GM18526 (cell line): ENCODE results near the gene KIF26B.

Source experiments
- POLR2A ChIP-seq: IDR thresholded peaks from 3 replicates; pipeline ENCODE4 v1.6.1; 2011; ENCODE audit not compliant: insufficient read length; ENCODE audit errors: extremely low read depth

The KIF26B gene

DNA sequence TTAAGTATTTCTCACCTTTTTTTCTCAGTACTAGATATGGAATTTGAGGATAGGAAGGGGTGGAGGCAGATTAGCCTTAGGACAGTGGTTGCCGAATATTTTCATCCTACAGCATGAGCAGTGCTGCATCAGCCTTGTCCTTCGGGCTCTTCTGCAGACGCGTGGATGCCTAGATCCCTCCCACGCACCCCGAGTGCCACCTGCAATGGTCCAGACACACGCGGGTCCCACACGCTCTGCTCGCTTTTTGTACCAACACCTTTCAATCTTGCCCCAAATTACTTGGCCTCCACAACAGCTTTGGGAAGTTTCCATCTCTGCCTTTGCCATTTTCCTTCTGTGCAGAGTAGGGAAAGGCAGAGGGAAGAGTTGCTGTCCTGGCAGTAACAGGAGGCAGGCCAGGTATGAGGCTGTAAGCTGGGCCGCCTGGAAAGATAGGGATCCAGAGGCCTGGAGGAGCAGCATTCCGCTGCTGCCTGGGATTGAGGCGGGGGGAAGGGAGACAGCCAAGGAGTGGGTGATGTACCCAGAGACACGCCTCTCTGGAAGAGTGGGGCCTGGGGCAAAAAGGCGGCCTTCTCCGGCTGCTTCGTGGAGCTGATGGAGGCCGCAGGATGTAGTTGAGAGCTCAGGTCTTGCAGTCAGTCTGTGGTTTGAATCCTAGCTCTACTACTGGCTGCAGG, 467.7 kb downstream of the KIF26B start:
- TF ChIP-seq POLR2A, result no peak

- no peak for TF ChIP-seq POLR2A
Measured at GRCh38 chr1:245641384-245641783, 486.6 kb downstream of the KIF26B start.

DNA sequence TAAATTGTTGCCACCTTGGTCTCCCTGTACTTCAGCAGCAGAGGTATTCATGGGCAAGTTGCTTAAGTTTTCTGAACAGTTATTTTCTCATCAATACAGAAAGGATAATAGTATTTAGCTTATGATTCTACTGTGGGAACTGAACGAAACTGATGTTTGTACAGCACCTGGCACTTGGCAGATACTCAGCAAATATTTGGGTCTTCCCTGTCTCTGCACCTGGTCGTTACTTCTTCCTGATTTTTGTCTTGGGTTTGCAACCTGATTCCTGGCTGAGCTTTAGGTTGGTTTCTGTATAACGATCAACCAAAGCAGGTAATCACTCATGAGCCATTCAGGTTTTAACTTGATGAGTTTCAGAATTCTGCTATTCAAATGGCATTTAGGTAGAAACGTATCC, 490.6 kb downstream of the KIF26B start:
- no peak for TF ChIP-seq POLR2A

GRCh38 chr1:245645894-245646293, 491.1 kb downstream of the KIF26B start:
- TF ChIP-seq POLR2A, result no peak

GRCh38 chr1:245648749-245649522, 494.2 kb downstream of the KIF26B start:
- no peak for TF ChIP-seq POLR2A

- TF ChIP-seq POLR2A, result no peak
Measured at GRCh38 chr1:245649666-245650065, 494.9 kb downstream of the KIF26B start.

DNA sequence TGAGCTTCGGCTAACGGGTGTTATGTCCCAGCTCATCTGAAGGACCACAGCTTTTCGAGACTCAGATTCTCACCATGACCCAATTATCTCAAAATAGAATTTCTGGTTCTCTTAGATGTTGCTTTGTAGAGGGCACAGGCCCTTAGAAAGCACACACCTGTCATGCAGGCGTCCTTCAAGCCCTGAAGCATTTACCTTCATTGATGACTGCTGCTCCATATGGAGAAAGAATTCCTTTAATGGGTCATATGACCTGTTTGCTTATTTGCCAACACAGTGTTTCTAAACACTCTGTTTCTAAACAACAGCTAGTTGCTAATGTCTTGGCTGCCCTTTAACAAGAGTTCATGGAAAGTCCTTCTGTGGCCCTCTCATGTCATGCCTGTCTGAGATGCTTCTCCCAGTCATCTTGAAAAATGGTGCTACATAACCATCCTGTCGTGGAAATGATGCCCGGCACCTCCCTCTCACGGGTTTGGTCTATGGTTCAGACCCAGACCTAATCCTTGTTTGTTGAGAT, 495.7 kb downstream of the KIF26B start:
- TF ChIP-seq POLR2A, result no peak

DNA sequence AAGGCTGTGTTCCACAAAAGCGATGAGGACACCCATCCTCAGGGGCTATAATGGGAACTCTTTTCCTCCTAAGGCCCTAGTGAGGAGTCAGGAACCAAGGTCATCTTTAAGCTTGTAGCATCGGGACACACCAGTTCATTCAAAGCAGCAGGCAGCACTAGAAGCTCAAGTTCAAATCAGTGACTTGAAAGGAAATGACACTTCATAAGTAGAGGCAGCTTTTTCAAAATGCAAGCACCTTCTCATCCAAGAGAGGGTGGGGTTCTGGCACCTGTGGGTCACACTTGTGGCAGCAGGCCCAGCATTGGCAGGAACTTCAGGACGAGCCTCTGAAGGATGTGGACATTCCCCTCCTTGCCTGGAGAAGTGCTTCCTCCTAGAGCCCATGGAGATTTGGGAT, 496.3 kb downstream of the KIF26B start:
- TF ChIP-seq POLR2A, result no peak

DNA sequence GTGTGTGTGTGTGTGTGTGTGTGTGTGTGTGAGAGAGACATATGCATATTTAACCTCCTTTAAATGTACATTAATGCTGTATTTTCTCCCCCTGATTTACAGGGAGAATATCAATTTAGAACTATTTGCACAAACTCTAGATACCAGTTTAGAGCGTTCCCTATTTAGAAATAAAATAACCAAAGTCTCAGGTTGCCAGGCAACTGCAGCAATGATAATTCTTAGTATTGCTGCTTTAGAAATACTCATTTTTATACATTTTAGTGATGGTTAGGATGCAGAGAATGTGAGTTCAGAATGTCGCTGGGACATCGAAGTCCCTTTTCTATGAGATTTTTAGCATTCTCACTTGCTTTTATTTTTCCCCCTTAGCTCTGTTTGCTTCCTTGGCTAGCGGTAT, 497.3 kb downstream of the KIF26B start:
- no peak for TF ChIP-seq POLR2A

- TF ChIP-seq POLR2A, result no peak
Measured at GRCh38 chr1:245652660-245653427, 498.1 kb downstream of the KIF26B start.

DNA sequence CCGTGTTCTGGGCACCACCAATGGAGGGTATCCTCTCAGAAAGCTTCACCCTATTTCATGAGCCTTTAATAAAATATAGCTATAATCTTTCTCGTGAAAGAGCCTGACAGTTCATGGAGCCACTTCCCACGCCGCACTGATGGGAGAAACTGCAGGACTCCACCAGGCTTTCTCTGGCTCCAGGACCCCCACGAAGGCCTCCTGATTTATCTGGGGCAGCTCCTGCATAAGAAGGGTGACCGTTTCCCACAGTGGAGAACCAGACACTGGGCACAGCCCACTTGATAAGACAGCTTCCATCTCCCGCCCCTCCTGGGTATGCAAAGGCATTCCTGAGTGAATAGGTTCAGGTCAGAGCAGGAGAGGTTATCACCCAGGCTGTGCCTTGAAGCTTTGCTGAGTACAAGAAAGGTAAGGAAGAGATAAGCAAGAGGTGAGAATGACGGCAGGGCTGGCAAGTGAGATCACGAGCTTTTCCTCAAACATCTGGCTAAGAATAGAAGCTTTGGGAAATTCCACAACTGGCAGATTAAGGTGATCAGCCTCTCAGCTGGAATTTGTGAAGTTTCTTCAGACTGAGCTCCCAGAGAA, 499.8 kb downstream of the KIF26B start:
- TF ChIP-seq POLR2A, result no peak

DNA sequence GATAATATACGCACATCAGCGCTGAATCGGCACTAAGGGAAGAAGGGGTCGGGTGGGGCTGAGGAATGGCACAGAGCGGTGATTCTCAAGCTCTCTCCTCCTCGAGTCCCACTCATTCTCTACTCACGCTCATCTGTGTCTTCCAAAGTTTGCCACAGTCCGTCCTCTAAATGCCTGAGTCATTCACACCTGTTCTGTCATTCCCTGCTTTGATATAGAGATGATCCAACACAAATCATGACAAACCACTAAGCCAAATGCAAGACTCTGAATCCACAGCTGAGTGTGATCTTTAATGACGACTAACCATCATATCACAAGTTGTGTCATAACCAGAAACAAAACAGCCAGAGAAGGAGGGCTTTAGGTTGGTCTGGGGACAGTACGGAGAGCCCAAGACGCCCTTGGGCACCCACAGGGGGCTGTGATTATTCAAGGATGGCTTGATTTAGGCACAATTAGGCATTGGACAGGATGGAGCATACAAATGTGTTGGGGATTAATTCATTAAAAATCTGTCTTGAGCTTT, 501.5 kb downstream of the KIF26B start:
- TF ChIP-seq POLR2A, result no peak

DNA sequence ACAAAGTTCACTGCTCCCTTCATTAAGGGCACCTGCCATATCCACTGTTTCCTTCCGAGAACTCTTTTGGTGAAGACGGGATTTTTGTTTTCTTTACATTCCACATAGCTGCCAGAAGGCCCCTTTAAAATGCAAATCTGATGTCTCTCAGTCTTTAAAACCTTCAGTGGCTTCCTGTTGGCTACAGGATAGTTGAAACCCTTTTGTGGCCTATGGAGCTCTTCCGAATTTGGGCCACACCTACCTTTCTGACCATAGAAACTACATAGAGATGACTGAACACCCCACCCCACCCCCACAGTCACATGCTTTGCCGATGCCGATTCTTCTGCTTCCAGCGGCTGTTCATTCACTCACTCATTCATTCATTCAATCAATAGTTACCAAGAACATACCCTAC, 502.6 kb downstream of the KIF26B start:
- no peak for TF ChIP-seq POLR2A

GRCh38 chr1:245663373-245663772, 508.6 kb downstream of the KIF26B start:
- TF ChIP-seq POLR2A, result no peak

DNA sequence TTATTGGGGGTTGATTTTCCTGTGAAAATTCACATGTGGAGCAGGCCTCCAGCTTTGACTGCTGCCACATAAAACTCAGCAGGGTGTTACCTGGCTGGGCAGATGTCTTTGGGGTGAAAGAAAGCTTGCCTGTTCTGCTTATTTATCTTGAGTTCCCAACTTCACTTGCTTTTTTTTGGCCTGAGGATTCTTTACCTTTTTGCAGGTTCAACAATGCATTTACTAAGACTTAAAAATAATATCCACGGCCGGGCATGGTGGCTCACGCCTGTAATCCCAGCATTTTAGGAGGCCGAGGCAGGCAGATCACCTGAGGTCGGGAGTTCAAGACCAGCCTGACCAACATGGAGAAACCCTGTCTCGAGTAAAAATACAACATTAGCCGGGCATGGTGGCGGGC, 509.1 kb downstream of the KIF26B start:
- TF ChIP-seq POLR2A, result no peak
